Fibroblast of lung (primary cell): ENCODE measurements around the gene ZNF226. TPM values are rescaled to one million over a fixed set of nuclear protein-coding genes. Genes with fewer than 3 reads are reported as not detected.
A peak's percentile ranks its signal among the peaks of the same experiment; 100 is the strongest.

Experiments
- DNase-seq, 2 donors: peaks; one replicate each; pipeline versions ENCODE4 v3.0.0 to v3.0.0-alpha.2; 2010; ENCODE audit warnings: low read depth in 2 of 2
- H2AFZ ChIP-seq: 2 replicates; pipeline ENCODE4 v1.5.1; 2012; ENCODE audit warnings: low read length, control low read depth, inconsistent platforms
- H3K27ac ChIP-seq: 2 replicates; pipeline ENCODE4 v1.5.1; 2011; ENCODE audit warnings: low read length, control low read depth; ENCODE audit not compliant: insufficient read depth
- H3K27me3 ChIP-seq: 2 replicates; pipeline ENCODE4 v1.5.1; 2011; ENCODE audit warnings: mild to moderate bottlenecking, low read length; ENCODE audit not compliant: control insufficient read depth, insufficient read depth
- H3K36me3 ChIP-seq: 2 replicates; pipeline ENCODE4 v1.5.1; 2011; ENCODE audit warnings: low read length; ENCODE audit not compliant: control insufficient read depth, insufficient read depth
- H3K4me1 ChIP-seq: 2 replicates; pipeline ENCODE4 v1.5.1; 2011; ENCODE audit warnings: low read length; ENCODE audit not compliant: control insufficient read depth, insufficient read depth; ENCODE audit errors: extremely low read depth
- H3K4me2 ChIP-seq: 2 replicates; pipeline ENCODE4 v1.5.1; 2011; ENCODE audit warnings: low read length, control low read depth; ENCODE audit not compliant: insufficient read depth; ENCODE audit errors: extremely low read depth
- H3K4me3 ChIP-seq, 4 experiments: fragments of 200-600 bp in 1 of 4; sonication (generic) in 1 of 4; replicated peaks in 1 of 4; 2 replicates each; pipeline ENCODE4 v1.5.1; 2011 to 2016; ENCODE audit warnings: low read length in 4 of 4, low read depth in 3 of 4, mild to moderate bottlenecking in 3 of 4, control low read depth in 2 of 4, inconsistent platforms in 1 of 4, mixed read lengths in 1 of 4; ENCODE audit not compliant: insufficient read depth in 1 of 4; ENCODE audit errors: control extremely low read depth in 1 of 4
- H3K79me2 ChIP-seq: 2 replicates; pipeline ENCODE4 v1.5.1; 2012; ENCODE audit warnings: mild to moderate bottlenecking, low read length, inconsistent platforms; ENCODE audit not compliant: control insufficient read depth, insufficient read depth
- H3K9ac ChIP-seq: 2 replicates; pipeline ENCODE4 v1.5.1; 2011; ENCODE audit warnings: mild to moderate bottlenecking, low read length, control low read depth; ENCODE audit not compliant: insufficient read depth
- H3K9me3 ChIP-seq: 2 replicates; pipeline ENCODE4 v1.5.1; 2012; ENCODE audit warnings: low read depth, low read length; ENCODE audit not compliant: control insufficient read depth, insufficient read depth
- H4K20me1 ChIP-seq: 2 replicates; pipeline ENCODE4 v1.5.1; 2011; ENCODE audit warnings: low read length; ENCODE audit not compliant: control insufficient read depth, insufficient read depth; ENCODE audit errors: extremely low read depth
- EZH2 ChIP-seq: IDR thresholded peaks from 2 replicates; pipeline ENCODE4 v1.5.1; 2012; ENCODE audit warnings: low read length, control low read depth, mild to moderate bottlenecking; ENCODE audit errors: missing control alignments
- polyA plus RNA-seq, 2 donors: library from polyadenylated mRNA; depleted of rRNA in 1 of 2; stranded (reverse) in 1 of 2; unstranded in 1 of 2; fragments of >200 nt; gene quantifications; 2 replicates each; pipeline ENCODE4 v1.2.1, GENCODE V29; 2011 to 2012; ENCODE audit warnings: missing spikeins in 1 of 2
- total RNA-seq: library from RNA; depleted of rRNA; stranded (reverse); fragments of >200 nt; gene quantifications from 2 replicates; pipeline ENCODE4 v1.2.1, GENCODE V29; 2014
- TF ChIP-seq, protein P1 (sequence below), 2 donors: IDR thresholded peaks in 1 of 2; conservative IDR thresholded peaks in 1 of 2; 1 replicate in 1 of 2; 2 replicates in 1 of 2; pipeline ENCODE4 v1.5.1; 2011 to 2012; ENCODE audit warnings: low read length in 2 of 2, control low read depth in 1 of 2, inconsistent platforms in 1 of 2, low read depth in 1 of 2, mild to moderate bottlenecking in 1 of 2

The ZNF226 gene
- total and polyA plus RNA-seq, 2 donors (not counting 1 experiment from before 2014, with no cell fraction given) = 21.4 to 30.7 TPM

DNA sequence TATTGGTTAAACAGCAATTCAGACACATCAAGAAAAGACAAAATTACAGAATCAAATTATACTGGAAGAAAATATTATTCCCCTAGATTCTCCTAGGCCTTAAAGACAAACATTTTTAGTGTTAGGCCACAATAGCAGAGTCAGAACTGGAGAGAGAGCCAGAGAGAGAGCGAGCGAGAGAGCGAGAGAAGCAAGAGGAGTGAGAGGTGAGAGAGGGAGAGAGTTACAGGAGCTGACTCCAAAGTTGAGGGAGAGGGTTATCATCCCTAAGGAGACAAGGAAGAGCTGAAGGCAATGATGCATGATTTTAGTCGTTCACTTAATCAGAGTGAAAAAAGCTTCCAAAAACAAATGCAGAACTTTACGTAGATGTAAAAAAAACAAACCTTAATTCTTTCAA is 27.2 kb downstream of the ZNF226 start:
- no peak overlapping the region for H3K9ac ChIP-seq
- H3K9me3 ChIP-seq = no peaks in the 10 kb centered on the region
- no peak overlapping the region for H3K27ac ChIP-seq
- H2AFZ ChIP-seq = no peak overlapping the region
- no peak overlapping the region for H3K4me2 ChIP-seq
- no peak overlapping the region for H3K4me3 ChIP-seq
- DNase-seq = no peak
- H3K36me3 ChIP-seq = no peaks in the 10 kb centered on the region
- no peak for TF ChIP-seq EZH2
- TF ChIP-seq, protein P1, sequence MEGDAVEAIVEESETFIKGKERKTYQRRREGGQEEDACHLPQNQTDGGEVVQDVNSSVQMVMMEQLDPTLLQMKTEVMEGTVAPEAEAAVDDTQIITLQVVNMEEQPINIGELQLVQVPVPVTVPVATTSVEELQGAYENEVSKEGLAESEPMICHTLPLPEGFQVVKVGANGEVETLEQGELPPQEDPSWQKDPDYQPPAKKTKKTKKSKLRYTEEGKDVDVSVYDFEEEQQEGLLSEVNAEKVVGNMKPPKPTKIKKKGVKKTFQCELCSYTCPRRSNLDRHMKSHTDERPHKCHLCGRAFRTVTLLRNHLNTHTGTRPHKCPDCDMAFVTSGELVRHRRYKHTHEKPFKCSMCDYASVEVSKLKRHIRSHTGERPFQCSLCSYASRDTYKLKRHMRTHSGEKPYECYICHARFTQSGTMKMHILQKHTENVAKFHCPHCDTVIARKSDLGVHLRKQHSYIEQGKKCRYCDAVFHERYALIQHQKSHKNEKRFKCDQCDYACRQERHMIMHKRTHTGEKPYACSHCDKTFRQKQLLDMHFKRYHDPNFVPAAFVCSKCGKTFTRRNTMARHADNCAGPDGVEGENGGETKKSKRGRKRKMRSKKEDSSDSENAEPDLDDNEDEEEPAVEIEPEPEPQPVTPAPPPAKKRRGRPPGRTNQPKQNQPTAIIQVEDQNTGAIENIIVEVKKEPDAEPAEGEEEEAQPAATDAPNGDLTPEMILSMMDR (conservative IDR thresholded peaks at IDR 0.05 in 1 of 2, IDR thresholded peaks at IDR 0.05 in 1 of 2; ENCODE audit: low read depth in 1 of 2, low read length in 2 of 2) = no peak
- no peaks in the 10 kb centered on the region for H4K20me1 ChIP-seq
- H3K79me2 ChIP-seq = no peaks in the 10 kb centered on the region
- H3K27me3 ChIP-seq = no peaks in the 10 kb centered on the region
- H3K4me1 ChIP-seq = no peaks in the 10 kb centered on the region

DNA sequence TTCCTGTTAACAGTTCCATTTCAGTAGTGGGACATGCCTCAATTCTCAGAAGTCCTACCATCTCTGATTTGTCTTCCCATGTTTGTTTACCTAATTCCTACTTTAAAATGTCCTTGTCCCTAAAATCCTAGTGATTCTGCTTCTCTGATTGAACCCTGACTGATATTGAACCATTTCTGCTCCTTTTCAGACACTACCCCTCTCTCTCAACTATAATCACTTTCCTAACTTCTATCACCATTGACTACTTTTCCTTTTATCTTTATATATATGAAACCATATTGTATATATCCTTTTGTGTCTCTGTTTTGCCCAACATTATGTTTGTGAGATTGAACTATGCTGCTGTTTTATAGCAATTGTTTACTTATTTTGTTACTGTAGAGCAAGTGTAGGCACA is 31.9 kb downstream of the ZNF226 start:
- Histone ChIP-seq H3K4me2 (no peak overlapping the region), H3K36me3 (no peaks in the 10 kb centered on the region)
- TF ChIP-seq EZH2 = no peak
- TF ChIP-seq, protein P1 (conservative IDR thresholded peaks at IDR 0.05 in 1 of 2, IDR thresholded peaks at IDR 0.05 in 1 of 2; ENCODE audit: low read depth in 1 of 2, low read length in 2 of 2) = no peak

DNA sequence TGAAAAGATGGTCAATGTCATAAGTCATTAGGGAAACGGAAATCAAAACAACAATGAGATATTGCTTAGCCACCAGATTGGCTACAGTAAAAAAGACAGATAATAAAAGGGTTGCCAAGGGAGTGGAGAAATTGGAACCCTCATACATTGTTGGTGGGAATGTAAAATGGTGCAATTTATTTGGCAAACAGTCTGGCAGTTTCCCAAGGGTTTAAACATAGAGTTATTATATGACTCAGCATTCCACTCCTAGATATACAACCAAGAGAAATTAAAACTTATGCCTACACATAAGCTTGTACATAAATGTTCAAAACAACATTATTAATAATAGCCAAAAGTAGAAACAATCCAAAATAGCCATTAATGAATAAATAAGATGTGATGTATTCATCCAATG is 37.6 kb downstream of the ZNF226 start:
- Histone ChIP-seq H3K36me3 (no peaks in the 10 kb centered on the region), H3K9ac (no peak overlapping the region), H3K9me3 (no peaks in the 10 kb centered on the region), H3K27ac (no peak overlapping the region), H2AFZ (no peak overlapping the region), H3K27me3 (no peaks in the 10 kb centered on the region), H3K4me3 (no peak overlapping the region), H4K20me1 (no peaks in the 10 kb centered on the region), H3K79me2 (no peaks in the 10 kb centered on the region), H3K4me2 (no peak overlapping the region), H3K4me1 (no peaks in the 10 kb centered on the region)
- DNase-seq = peak in 1 of 2 donors; percentile 68
- TF ChIP-seq EZH2 = no peak
- TF ChIP-seq, protein P1 (conservative IDR thresholded peaks at IDR 0.05 in 1 of 2, IDR thresholded peaks at IDR 0.05 in 1 of 2; ENCODE audit: low read depth in 1 of 2, low read length in 2 of 2) = no peak

More for the DNA sequence above, 31.9 kb downstream of the ZNF226 start:
- Histone ChIP-seq H3K79me2 (no peaks in the 10 kb centered on the region), H3K4me1 (no peaks in the 10 kb centered on the region), H3K9me3 (no peaks in the 10 kb centered on the region), H3K4me3 (no peak overlapping the region), H4K20me1 (no peaks in the 10 kb centered on the region), H2AFZ (no peak overlapping the region), H3K27ac (no peak overlapping the region), H3K27me3 (no peaks in the 10 kb centered on the region), H3K9ac (no peak overlapping the region)
- no peak for DNase-seq
